Psoas muscle (tissue), 8 donors: Measurements from ENCODE around the gene LRIG2. TPM values are rescaled to one million over a fixed set of nuclear protein-coding genes. Genes with fewer than 3 reads are reported as not detected.

Source experiments
- ATAC-seq, 4 donors: fragments of 200-7000 bp; cut with Tn5 transposase; one replicate each; pipeline ENCODE4 v1.9.1; 2020; ENCODE audit warnings: moderate library complexity in 3 of 4, mild to moderate bottlenecking in 2 of 4
- DNase-seq, 2 donors: peaks; one replicate each; pipeline ENCODE4 v3.0.0-alpha.2; 2020
- H3K27ac ChIP-seq: fragments of 200-600 bp; one replicate; pipeline ENCODE4 v1.8.0; 2022
- H3K27me3 ChIP-seq, 3 donors: fragments of 200-600 bp in 1 of 3; one replicate each; pipeline versions ENCODE4 v1.6.1 to v1.8.0; 2013 to 2022; ENCODE audit warnings: low read length in 2 of 3, mild to moderate bottlenecking in 2 of 3, moderate library complexity in 1 of 3; ENCODE audit not compliant: insufficient read depth in 3 of 3
- H3K36me3 ChIP-seq, 2 donors: fragments of 200-600 bp in 1 of 2; one replicate each; pipeline versions ENCODE4 v1.6.1 to v1.8.0; 2013 to 2022; ENCODE audit warnings: low read depth in 1 of 2, mild to moderate bottlenecking in 1 of 2, moderate library complexity in 1 of 2; ENCODE audit not compliant: insufficient read depth in 1 of 2
- H3K4me1 ChIP-seq: fragments of 200-600 bp; one replicate; pipeline ENCODE4 v1.8.0; 2022
- H3K4me3 ChIP-seq: fragments of 200-600 bp; one replicate; pipeline ENCODE4 v1.8.0; 2022; ENCODE audit warnings: mild to moderate bottlenecking
- H3K9me3 ChIP-seq: fragments of 200-600 bp; one replicate; pipeline ENCODE4 v1.8.0; 2022
- WGBS, 3 donors: extraction: QIAGEN DNeasy Blood & Tissue Kit; methylation state at CpG; one replicate each; pipeline versions ENCODE4 v1.1.6 to v1.1.7; 2013; 5-methylcytosine and 5-hydroxymethylcytosine counted together
- intact Hi-C, 2 donors: fragments of 100-400 bp; cut with DNase I; formaldehyde crosslinking; loops; one replicate each; pipeline versions ENCODE4 v1.11.0 to v1.14.2; 2022
- polyA plus RNA-seq, 3 donors: library from polyadenylated mRNA; stranded (reverse); fragments of 200-250 nt; gene quantifications; one replicate each; pipeline ENCODE4 v1.2.3, GENCODE V29; 2013
- total RNA-seq, 4 donors: library from RNA; stranded (reverse); fragmentation: NEBNext Ultra II Directional in 2 of 4; extraction: Animal tissue kit (Norgen Biotek cat#: 25700) in 2 of 4; gene quantifications; one replicate each; pipeline versions ENCODE4 v1.2.1 to v1.2.4, GENCODE V29; 2021 to 2023
- TF ChIP-seq, protein P1 (sequence below): fragments of 200-600 bp; IDR thresholded peaks from one replicate; pipeline ENCODE4 v1.8.0; 2022; ENCODE audit warnings: antibody characterized with exemption
- donor health status: healthy with polysubstance abuse.
- donor health status: DM: no; HTN: no; CAD: no; lungs with moderate emphysema.
- donor health status: Bipolar disorder and iron deficiency.
- donor health status: healthy.
- donor health status: DM: yes; HTN: yes; CAD: no.
- donor health status: DM: no; HTN: no; CAD: no.
- donor health status: DM: no; HTN: no; CAD: no.
- donor health status: DM: yes; HTN: yes; CAD: no.

LRIG2 gene
- total and polyA plus RNA-seq, 7 donors: 2.2 to 6.0 (median 3.4) TPM

DNA sequence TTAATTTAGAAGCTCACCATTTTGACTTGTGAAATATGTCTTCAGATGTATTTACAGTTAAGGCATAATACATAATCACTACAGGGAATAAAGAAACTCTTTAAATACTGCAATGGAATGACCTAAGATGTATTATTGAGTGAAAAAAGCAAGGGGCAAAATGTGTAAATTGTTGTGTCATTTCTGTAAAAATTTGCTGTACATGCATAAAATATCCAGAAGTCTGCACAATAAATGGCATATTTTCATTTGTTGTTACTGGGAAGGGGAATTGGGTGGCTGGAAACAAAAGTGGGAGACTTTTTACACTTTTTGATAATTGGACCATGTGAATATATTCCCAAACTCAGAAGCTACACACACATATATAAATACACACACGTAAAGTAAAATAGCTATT lies 17.1 kb downstream of the LRIG2 start:
- TF ChIP-seq, protein P1, sequence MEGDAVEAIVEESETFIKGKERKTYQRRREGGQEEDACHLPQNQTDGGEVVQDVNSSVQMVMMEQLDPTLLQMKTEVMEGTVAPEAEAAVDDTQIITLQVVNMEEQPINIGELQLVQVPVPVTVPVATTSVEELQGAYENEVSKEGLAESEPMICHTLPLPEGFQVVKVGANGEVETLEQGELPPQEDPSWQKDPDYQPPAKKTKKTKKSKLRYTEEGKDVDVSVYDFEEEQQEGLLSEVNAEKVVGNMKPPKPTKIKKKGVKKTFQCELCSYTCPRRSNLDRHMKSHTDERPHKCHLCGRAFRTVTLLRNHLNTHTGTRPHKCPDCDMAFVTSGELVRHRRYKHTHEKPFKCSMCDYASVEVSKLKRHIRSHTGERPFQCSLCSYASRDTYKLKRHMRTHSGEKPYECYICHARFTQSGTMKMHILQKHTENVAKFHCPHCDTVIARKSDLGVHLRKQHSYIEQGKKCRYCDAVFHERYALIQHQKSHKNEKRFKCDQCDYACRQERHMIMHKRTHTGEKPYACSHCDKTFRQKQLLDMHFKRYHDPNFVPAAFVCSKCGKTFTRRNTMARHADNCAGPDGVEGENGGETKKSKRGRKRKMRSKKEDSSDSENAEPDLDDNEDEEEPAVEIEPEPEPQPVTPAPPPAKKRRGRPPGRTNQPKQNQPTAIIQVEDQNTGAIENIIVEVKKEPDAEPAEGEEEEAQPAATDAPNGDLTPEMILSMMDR: no peak
- H3K9me3 ChIP-seq: no peaks in the 10 kb centered on the region
- 95 to 100% (median 98%) methylated on average over 1 of the region's 1 CpG for WGBS, 3 donors
- DNase-seq (no peak), ATAC-seq (no peak)
- H3K27me3 ChIP-seq: no peaks in the 10 kb centered on the region
- peaks cover 5 to 33% of the 10 kb centered on the region in 2 donors for H3K36me3 ChIP-seq
- no peak overlapping the region for H3K27ac ChIP-seq
- H3K4me1 ChIP-seq: peaks cover 11% of the 10 kb centered on the region
- no peak overlapping the region for H3K4me3 ChIP-seq
- intact Hi-C loops: no loop called here

DNA sequence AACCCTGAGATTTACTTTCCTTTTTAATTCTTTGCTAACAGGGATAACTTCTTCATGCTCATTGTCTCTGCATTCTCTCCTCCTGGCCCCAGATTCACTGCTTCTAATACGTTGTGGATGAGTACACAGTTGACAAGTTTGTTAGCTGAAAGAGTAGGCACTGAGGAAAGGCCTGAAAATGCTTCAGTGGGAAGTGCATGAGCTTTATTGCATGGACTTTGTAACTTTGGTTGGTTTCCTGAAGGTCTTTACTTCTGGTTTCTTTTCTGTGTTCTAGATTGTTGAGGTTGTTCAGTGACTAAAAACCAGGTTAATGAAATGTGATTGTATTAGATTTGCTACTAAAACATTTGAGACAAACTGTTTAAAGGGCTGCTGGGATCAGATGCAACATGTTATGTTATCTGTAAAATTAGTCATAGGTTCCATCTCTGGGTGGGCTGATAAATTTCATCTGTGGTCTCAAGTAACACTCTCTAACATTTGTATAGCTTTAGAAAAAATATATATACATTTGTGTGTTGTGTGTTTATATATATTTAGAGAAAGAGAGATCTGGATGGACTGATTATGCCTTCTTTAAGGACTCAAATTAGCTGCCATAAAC lies 19.1 kb downstream of the LRIG2 start:
- ATAC-seq (no peak), DNase-seq (no peak)
- Histone ChIP-seq H3K4me1 (peaks cover 11% of the 10 kb centered on the region), H3K27me3 (no peaks in the 10 kb centered on the region), H3K36me3 (peaks cover 11 to 49% of the 10 kb centered on the region in 2 donors), H3K4me3 (no peak overlapping the region), H3K9me3 (no peaks in the 10 kb centered on the region), H3K27ac (no peak overlapping the region)
- 62 to 84% (median 65%) methylated on average over 1 of the region's 1 CpG for WGBS, 3 donors
- intact Hi-C loops: no loop called here
- TF ChIP-seq, protein P1: no peak

DNA sequence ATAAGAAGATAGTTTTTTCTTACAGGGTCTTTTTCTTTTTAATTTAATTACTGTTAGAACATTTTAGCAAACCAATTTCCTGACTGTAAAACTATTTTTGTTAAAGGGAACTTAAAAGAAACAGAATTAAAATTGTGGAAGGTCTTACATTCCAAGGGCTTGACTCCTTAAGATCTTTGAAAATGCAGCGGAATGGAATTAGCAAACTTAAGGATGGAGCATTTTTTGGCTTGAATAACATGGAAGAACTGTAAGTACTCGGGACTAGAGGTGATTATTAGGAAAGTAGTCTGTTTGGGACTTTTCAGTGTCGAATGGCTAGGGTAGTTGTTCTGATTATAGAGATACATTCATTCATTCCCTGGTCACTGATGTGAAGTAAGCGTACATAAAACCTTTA lies 21.5 kb downstream of the LRIG2 start:
- H3K27ac ChIP-seq: no peak overlapping the region
- intact Hi-C loops: no loop called here
- DNase-seq: no peak
- no peak for ATAC-seq
- H3K27me3 ChIP-seq: no peaks in the 10 kb centered on the region
- no peaks in the 10 kb centered on the region for H3K9me3 ChIP-seq
- peaks cover 4% of the 10 kb centered on the region for H3K4me1 ChIP-seq
- H3K4me3 ChIP-seq: no peak overlapping the region
- TF ChIP-seq, protein P1: no peak
- WGBS, 3 donors: 92 to 96% (median 93%) methylated on average over 4 of the region's 4 CpGs
- peaks cover 13 to 70% of the 10 kb centered on the region in 2 donors for H3K36me3 ChIP-seq

DNA sequence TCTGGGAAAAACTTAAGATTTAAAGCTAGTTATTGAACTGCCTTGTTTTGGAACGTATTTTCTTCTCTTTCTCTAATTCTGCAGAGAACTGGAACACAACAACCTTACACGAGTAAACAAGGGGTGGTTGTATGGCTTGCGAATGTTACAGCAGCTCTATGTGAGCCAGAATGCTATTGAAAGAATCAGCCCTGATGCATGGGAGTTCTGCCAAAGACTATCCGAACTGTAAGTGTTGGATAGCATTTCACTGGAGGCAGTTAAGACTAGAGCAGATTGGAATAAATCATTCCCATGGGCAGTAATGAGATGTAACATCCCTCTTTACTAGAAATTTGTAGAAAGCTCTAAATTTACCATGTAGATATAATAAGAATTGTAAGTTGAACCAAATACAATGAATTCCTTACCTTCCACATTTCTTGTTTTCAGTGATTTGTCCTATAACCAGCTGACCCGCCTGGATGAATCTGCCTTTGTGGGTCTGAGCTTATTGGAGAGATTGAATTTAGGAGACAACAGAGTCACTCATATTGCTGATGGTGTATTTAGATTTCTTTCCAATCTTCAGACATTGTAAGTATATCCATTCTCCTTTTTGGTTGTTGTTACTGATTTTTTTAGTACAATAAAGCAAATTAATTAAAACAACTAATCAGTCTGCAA lies 22.9 kb downstream of the LRIG2 start:
- Histone ChIP-seq H3K27me3 (no peaks in the 10 kb centered on the region), H3K4me1 (no peaks in the 10 kb centered on the region), H3K27ac (no peak overlapping the region), H3K9me3 (no peaks in the 10 kb centered on the region), H3K36me3 (peaks cover 13 to 85% of the 10 kb centered on the region in 2 donors), H3K4me3 (no peak overlapping the region)
- ATAC-seq (no peak), DNase-seq (no peak)
- intact Hi-C loops: no loop called here
- TF ChIP-seq, protein P1: no peak
- WGBS, 3 donors: 61 to 80% (median 70%) methylated on average over 5 of the region's 5 CpGs
